GM21515 (cell line): ENCODE measurements around the gene CDC42BPG.
A peak's percentile ranks its signal among the peaks of the same experiment; 100 is the strongest.

ENCODE experiments used
- ATAC-seq: cut with Tn5 transposase; IDR thresholded peaks from one replicate; pipeline ENCODE4 v1.9.1; 2021; ENCODE audit not compliant: unreplicated experiment

Gene CDC42BPG

GRCh38 chr11:64867748-64868462 is 23.5 kb upstream of the CDC42BPG start:
- ATAC-seq, result no peak

GRCh38 chr11:64866173-64866491 is 21.7 kb upstream of the CDC42BPG start:
- ATAC-seq, result no peak

- ATAC-seq, result no peak
Observed at GRCh38 chr11:64865286-64866172, 21.1 kb upstream of the CDC42BPG start.

- no peak for ATAC-seq
Observed at GRCh38 chr11:64864473-64865285, 20.2 kb upstream of the CDC42BPG start.

GRCh38 chr11:64864135-64864472 is 19.7 kb upstream of the CDC42BPG start:
- no peak for ATAC-seq

GRCh38 chr11:64863391-64864060 is 19.1 kb upstream of the CDC42BPG start:
- no peak for ATAC-seq

- ATAC-seq, result no peak
Observed at GRCh38 chr11:64862987-64863390, 18.5 kb upstream of the CDC42BPG start.

GRCh38 chr11:64861227-64861975 is 16.9 kb upstream of the CDC42BPG start:
- ATAC-seq, result no peak

GRCh38 chr11:64859542-64860414 is 15.3 kb upstream of the CDC42BPG start:
- peak; percentile 71 for ATAC-seq

- no peak for ATAC-seq
Observed at GRCh38 chr11:64858467-64859263, 14.2 kb upstream of the CDC42BPG start.

GRCh38 chr11:64857485-64857884 is 13.0 kb upstream of the CDC42BPG start:
- ATAC-seq, result no peak

GRCh38 chr11:64856382-64857227 is 12.2 kb upstream of the CDC42BPG start:
- no peak for ATAC-seq

- no peak for ATAC-seq
Observed at GRCh38 chr11:64855596-64856304, 11.3 kb upstream of the CDC42BPG start.

- ATAC-seq, result no peak
Observed at GRCh38 chr11:64854534-64855502, 10.4 kb upstream of the CDC42BPG start.

- ATAC-seq, result no peak
Observed at GRCh38 chr11:64854157-64854533, 9.7 kb upstream of the CDC42BPG start.

GRCh38 chr11:64853709-64854108 is 9.3 kb upstream of the CDC42BPG start:
- no peak for ATAC-seq
